HCT116 (cell line): Measurements from ENCODE around the gene RGS11.

Source experiments
- ATF3 ChIP-seq: IDR thresholded peaks from 2 replicates; pipeline ENCODE4 v1.6.1; 2012
- CEBPB ChIP-seq: IDR thresholded peaks from 2 replicates; pipeline ENCODE4 v1.6.1; 2012; ENCODE audit warnings: low read depth
- CTCF ChIP-seq, 3 experiments: fragments of 200-600 bp in 1 of 3; sonication (generic) in 1 of 3; IDR thresholded peaks in 2 of 3; conservative IDR thresholded peaks in 1 of 3; 2 replicates each; pipeline ENCODE4 v1.5.1; 2012 to 2017; ENCODE audit warnings: low read depth in 2 of 3, low read length in 2 of 3, antibody characterized with exemption in 1 of 3, borderline replicate concordance in 1 of 3, control low read depth in 1 of 3, mild to moderate bottlenecking in 1 of 3, mixed read lengths in 1 of 3, mixed run types in 1 of 3, moderate library complexity in 1 of 3; ENCODE audit not compliant: insufficient read depth in 1 of 3
- EZH2 ChIP-seq: fragments of 200-600 bp; sonication (generic); IDR thresholded peaks from 2 replicates; pipeline ENCODE4 v1.6.1; 2017; ENCODE audit warnings: antibody characterized with exemption, mixed run types
- EZH2phosphoT487 ChIP-seq: fragments of 200-600 bp; IDR thresholded peaks from 2 replicates; pipeline ENCODE4 v1.6.1; 2018; ENCODE audit warnings: antibody characterized with exemption, borderline replicate concordance
- JUND ChIP-seq: IDR thresholded peaks from 2 replicates; pipeline ENCODE4 v1.6.1; 2012
- MAX ChIP-seq: IDR thresholded peaks from 2 replicates; pipeline ENCODE4 v1.6.1; 2012
- POLR2A ChIP-seq: IDR thresholded peaks from 2 replicates; pipeline ENCODE4 v1.7.0; 2011; ENCODE audit warnings: borderline replicate concordance; ENCODE audit not compliant: insufficient read depth, insufficient read length; ENCODE audit errors: extremely low read depth
- POLR2AphosphoS5 ChIP-seq: IDR thresholded peaks from 2 replicates; pipeline ENCODE4 v1.6.1; 2011; ENCODE audit warnings: mild to moderate bottlenecking, low read depth, low read length, moderate library complexity
- SRF ChIP-seq: IDR thresholded peaks from 2 replicates; pipeline ENCODE4 v1.6.1; 2012; ENCODE audit warnings: low read depth
- YY1 ChIP-seq: IDR thresholded peaks from 2 replicates; pipeline ENCODE4 v1.6.1; 2011; ENCODE audit warnings: low read length, low read depth, moderate library complexity, mild to moderate bottlenecking; ENCODE audit not compliant: insufficient replicate concordance; ENCODE audit errors: extremely low read depth
- ZFX ChIP-seq: fragments of 450-650 bp; IDR thresholded peaks from 2 replicates; pipeline ENCODE4 v1.6.1; 2017
- ZNF274 ChIP-seq: fragments of 200-500 bp; sonication (Bioruptor generic); IDR thresholded peaks from 2 replicates; pipeline ENCODE4 v1.6.1; 2014; ENCODE audit warnings: mild to moderate bottlenecking, low read depth, low read length, inconsistent platforms

GRCh38 chr16:272633-273546 lies 2.9 kb downstream of the RGS11 start:
- TF ChIP-seq CTCF (IDR thresholded peaks at IDR 0.05 in 2 of 3, conservative IDR thresholded peaks at IDR 0.05 in 1 of 3; ENCODE audit: borderline replicate concordance in 1 of 3, insufficient read depth in 1 of 3, low read depth in 2 of 3, low read length in 2 of 3) (no peak), EZH2 (no peak), POLR2A (no peak), CEBPB (no peak), SRF (no peak), POLR2AphosphoS5 (no peak), ZNF274 (no peak), EZH2phosphoT487 (no peak), JUND (no peak), ZFX (no peak), YY1 (no peak), MAX (no peak), ATF3 (no peak)
